Aortic smooth muscle cell (primary cell): ENCODE results near the gene KCNMB1. TPM values are rescaled to one million over a fixed set of nuclear protein-coding genes. Genes with fewer than 3 reads are reported as not detected.

ENCODE experiments used
- total RNA-seq: library from RNA; depleted of rRNA; stranded (reverse); fragments of >200 nt; gene quantifications from 2 replicates; pipeline ENCODE4 v1.2.3, GENCODE V29; 2014

The KCNMB1 gene
- 0.99 and 1.3 TPM in 2 replicates for total RNA-seq

GRCh38 chr5:170388818-170389549, at the start of gene KCNMB1:
Gene KCNMB1, minus strand, starts transcription at chr5:170389367. Its CDS starts 3,920 bp downstream, at chr5:170385447.

Other genes with a start within 250 kb of the KCNMB1 start
- 0.26 TPM in 1 of 2 replicates, not detected in the other for gene C5orf58, start 156.4 kb downstream of the KCNMB1 start, total RNA-seq
- gene LCP2, start 91.6 kb downstream of the KCNMB1 start, total RNA-seq: not detected in 2 replicates
- not detected in 2 replicates for gene KCNIP1, start 114.7 kb upstream of the KCNMB1 start, total RNA-seq